ENCODE results near the gene ZFP30.
"Not testable (repeated sequence)": the region's sequence is repeated elsewhere in the genome, so short reads cannot be mapped to it uniquely, and the experiment has no call there.

ZFP30 gene

GRCh38 chr19:37655301-37655688 lies at the start of gene ZFP30:
ZFP30 (minus strand) TSS chr19:37655465; CDS start chr19:37647822, 7,643 bp downstream.
- DNase-seq (ENCODE audit: low read depth), result peak; percentile 60
- H3K4me3 ChIP-seq (ENCODE audit: low read depth, low read length), result peak within 1 kb of the TSS; percentile 90

DNA sequence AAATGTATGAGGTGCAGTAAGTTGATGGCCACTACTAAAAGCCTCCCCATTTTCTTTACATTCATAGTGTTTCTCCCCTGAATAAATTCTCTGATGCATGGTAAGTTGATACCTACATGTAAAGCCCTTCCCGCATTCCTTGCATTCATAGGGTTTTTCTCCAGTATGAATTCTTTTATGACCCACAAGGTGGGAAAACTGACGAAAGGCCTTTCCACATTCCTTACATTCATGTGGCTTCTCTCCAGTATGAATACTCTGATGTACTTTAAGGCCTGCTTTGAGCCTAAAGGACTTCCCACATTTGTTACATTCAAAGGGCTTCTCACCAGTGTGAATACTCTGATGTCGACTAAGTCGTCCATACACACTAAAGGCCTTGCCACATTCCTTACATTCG lies 43.8 kb upstream of the ZFP30 start:
- no peak for DNase-seq (ENCODE audit: low read depth)
- H3K4me3 ChIP-seq (ENCODE audit: low read depth, low read length), result no peak overlapping the region

DNA sequence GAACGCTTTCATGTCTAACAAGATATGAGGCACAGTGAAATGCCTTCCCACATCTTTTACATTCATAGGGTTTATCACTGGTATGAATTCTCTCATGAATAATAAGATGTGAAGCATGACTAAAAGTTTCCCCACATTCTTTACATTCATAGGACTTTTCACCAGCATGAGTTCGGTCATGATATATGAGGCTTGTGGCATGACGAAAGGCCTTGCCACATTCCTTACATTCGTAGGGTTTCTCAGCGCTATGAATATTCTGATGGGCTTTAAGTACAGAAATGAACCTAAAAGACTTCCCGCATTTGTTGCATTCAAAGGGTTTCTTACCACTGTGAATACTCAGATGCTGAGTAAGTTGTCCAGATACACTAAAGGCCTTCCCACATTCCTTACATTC lies 43.0 kb upstream of the ZFP30 start:
- H3K4me3 ChIP-seq (ENCODE audit: low read depth, low read length), result no peak overlapping the region
- no peak for DNase-seq (ENCODE audit: low read depth)

DNA sequence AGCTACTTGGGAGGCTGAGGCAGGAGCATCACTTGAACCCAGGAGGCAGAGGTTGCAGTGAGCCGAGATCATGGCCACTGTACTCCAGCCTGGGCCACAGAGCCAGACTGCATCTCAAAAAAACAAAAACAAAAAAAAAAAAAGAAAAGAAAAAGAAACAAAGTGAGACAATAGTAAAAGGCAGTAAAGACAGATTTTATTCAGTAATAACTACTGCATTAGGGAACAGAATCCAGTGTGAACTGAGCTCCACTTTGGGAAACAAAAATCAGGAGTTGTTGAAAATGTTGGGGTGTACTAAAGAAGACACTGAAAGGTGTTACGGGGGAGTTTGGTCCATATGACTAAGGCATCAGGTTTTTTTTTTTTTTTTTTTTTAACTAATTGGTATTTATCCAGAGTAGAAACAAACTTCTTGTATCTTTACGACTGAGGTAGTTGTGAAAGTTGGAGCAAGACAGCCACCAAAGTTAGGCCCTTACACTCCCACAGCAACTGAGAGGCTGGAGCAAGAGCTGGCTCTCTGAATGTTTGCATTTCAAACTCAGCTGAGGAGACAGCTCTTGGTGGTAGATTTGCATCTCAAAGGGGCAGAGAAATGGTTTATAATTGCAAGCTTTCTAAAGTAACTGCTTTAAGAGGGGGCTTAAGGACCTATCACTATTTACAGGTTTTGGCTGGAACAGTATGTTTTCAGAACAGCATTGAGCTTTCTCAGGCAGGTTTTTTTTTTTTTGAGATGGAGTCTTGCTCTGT lies 40.1 kb upstream of the ZFP30 start:
- DNase-seq (ENCODE audit: low read depth), result no peak
- H3K4me3 ChIP-seq (ENCODE audit: low read depth, low read length), result no peak overlapping the region

GRCh38 chr19:37692956-37693620 lies 37.8 kb upstream of the ZFP30 start:
- no peak for DNase-seq (ENCODE audit: low read depth)
- no peak overlapping the region for H3K4me3 ChIP-seq (ENCODE audit: low read depth, low read length)

GRCh38 chr19:37691881-37692504 lies 36.7 kb upstream of the ZFP30 start:
- DNase-seq (ENCODE audit: low read depth), result peak; percentile 73
- peak overlapping the region; percentile 65 for H3K4me3 ChIP-seq (ENCODE audit: low read depth, low read length)

DNA sequence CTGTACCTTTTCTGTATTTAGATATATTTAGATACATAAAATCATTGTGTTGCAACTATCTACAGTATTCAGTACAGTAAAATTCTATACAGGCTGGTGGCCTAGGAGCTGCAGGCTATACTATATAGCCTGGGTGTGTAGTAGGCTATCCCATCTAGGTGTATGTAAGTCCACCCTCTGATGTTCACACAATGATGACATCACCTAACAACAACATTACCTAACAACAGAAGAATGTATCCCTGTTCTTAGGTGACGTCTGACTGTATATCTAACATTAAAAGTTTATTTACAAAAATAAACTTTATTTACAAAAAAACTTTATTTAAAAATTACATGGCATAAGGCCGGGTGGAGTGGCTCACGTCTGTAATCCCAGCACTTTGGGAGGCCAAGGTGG lies 28.3 kb upstream of the ZFP30 start:
- H3K4me3 ChIP-seq (ENCODE audit: low read depth, low read length), result no peak overlapping the region
- no peak for DNase-seq (ENCODE audit: low read depth)

DNA sequence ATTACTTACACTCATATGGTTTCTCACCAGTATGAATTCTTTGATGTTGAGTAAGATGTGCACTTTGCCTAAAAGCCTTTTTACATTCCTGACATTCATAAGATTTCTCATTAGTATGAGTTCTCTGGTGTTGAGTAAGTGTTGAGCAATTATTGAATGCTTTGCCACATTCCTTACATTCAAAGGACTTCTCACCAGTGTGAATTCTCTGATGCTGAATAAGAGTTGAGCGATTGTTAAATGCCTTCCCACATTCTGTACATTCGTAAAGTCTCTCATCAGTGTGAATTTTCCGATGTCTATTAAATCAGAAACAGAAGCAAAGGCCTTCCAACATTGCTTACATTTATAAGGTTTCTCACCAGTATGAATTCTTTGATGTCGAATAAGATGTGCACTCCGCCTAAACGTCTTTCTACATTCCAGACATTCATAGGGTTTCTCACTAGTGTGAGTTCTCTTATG lies 14.2 kb upstream of the ZFP30 start:
- no peak for DNase-seq (ENCODE audit: low read depth)
- H3K4me3 ChIP-seq (ENCODE audit: low read depth, low read length), result no peak overlapping the region

GRCh38 chr19:37657157-37657556 lies 1.9 kb upstream of the ZFP30 start:
- not testable (repeated sequence) for H3K4me3 ChIP-seq (ENCODE audit: low read depth, low read length); DNase-seq (ENCODE audit: low read depth)

DNA sequence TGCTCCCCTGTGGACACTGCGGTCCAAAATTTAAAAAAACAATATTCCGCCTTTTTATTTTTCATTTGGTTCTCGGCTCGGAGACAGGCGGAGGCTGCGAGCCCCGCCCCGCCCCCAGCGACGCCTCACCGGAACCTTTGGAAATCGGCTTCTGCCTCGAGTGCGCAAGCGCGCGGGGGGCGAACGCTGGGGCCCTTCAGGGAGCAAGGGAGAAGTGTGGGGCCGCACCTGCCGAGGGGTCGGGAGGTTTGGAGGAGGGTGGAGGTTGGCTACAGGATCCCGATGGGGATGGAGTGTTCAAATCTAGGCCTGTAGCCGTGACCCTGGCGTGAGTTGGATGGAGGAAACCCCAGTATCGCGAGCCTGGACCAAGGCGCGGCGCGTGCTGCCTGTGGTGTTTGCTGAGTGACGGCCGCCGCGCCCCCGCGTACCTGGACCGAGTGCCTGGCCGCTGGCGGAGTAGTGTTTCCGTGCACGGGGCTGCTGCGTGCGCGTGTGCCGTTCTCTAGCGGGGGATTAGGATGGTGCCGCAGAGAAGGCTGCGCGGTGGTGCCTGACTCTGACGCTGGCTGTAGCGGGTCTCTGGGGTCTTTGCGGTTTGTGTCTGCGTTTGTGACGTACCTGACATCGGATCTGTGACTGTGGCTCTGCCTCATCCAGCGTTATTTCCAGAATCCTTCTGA lies 565 bp upstream of the ZFP30 start:
- H3K4me3 ChIP-seq (ENCODE audit: low read depth, low read length), result peak overlapping the region; percentile 90
- DNase-seq (ENCODE audit: low read depth), result peak; percentile 30

- peak overlapping the region; percentile 90 for H3K4me3 ChIP-seq (ENCODE audit: low read depth, low read length)
- no peak for DNase-seq (ENCODE audit: low read depth)
Observed at GRCh38 chr19:37654629-37655300, 500 bp downstream of the ZFP30 start.

- H3K4me3 ChIP-seq (ENCODE audit: low read depth, low read length), result peak overlapping the region; percentile 90
- DNase-seq (ENCODE audit: low read depth), result no peak
Observed at GRCh38 chr19:37654118-37654517, 1.1 kb downstream of the ZFP30 start.

DNA sequence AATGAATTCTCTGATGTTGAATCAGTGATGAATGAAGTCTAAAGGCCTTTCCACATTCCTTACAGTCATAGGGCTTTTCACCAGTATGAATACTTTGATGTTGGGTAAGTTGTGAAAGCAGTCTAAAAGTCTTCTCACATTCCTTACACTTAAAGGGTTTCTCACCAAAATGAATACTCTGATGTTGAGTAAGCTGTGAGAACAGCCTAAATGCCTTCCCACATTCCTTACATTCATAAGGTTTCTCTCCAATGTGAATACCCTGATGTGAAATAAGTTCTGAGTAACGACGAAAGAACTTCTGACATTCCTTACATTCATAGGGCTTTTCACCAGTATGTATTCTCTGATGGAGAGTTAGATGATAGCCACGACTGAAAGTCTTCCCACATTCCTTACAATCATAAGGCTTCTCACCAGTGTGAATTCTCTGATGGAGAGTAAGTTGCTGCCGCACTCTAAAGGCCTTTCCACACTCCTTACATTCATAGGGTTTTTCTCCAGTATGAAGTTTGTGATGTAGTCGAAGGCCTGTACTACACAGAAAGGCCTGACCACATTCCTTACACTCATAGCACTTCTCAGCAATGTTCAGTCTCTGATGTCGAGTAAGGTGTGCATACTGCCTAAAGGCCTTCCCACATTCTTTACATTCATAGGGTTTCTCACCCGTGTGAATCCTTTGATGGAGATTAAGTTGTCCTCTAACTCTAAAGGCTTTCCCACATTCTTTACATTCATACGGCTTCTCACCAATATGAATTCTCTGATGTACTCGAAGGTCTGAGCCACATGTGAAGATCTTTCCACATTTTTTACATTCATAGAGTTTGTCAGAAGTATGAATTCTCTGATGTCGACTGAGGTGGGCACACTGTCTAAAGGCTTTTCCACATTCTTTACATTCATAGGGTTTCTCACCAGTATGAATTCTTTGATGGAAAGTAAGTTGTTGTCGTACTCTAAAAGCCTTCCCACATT lies 19.9 kb downstream of the ZFP30 start:
- DNase-seq (ENCODE audit: low read depth), result no peak
- H3K4me3 ChIP-seq (ENCODE audit: low read depth, low read length), result no peak overlapping the region

GRCh38 chr19:37594982-37595382 lies 60.3 kb downstream of the ZFP30 start:
- DNase-seq (ENCODE audit: low read depth), result peak; percentile 10
- peak overlapping the region; percentile 84 for H3K4me3 ChIP-seq (ENCODE audit: low read depth, low read length)

- H3K4me3 ChIP-seq (ENCODE audit: low read depth, low read length), result peak within 1 kb of the TSS; percentile 84
- DNase-seq (ENCODE audit: low read depth), result peak; percentile 82
Observed at GRCh38 chr19:37594304-37594981, 60.8 kb downstream of the ZFP30 start, which contains the start of the genes ZNF540 and ZNF571. ZNF540 (plus strand) TSS chr19:37594876; CDS start chr19:37598448, 3,572 bp downstream. ZNF571 (minus strand) TSS chr19:37594792; CDS start chr19:37586676, 8,116 bp downstream.

DNA sequence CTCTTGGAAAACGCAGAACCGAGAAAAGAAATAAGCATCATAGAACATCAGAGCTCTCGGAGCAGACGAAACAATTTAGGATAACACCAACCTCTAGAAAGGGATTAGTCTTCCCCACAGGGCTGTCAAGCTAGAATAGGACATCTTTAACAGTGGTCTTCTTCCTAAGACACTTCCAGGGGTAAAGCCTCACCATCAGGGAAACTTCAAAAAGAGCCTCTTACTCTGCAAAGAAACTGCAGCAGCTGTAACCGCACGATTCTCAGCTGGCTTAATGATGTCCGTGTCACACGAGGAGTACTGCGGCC lies 61.3 kb downstream of the ZFP30 start:
- H3K4me3 ChIP-seq (ENCODE audit: low read depth, low read length), result peak overlapping the region; percentile 84
- DNase-seq (ENCODE audit: low read depth), result no peak

DNA sequence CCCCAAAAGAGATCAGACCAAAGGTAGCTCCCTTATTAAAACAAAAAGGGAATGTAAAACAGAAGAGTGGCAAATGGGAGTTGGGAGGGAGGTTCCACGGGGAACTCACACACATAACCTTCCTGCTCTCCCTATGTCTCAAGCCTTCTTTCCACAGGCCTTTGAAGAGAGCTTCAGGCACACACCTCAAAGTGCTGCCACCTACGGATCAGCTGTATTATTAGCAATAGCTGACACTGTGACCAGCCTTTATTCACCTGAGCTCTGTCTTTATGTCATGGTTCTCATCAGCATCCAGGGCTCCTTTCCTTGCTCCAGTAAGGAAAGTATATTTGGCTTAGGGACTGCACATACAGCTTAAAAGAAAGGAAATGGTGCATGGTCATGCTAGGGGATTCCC lies 71.9 kb downstream of the ZFP30 start:
- H3K4me3 ChIP-seq (ENCODE audit: low read depth, low read length), result no peak overlapping the region
- no peak for DNase-seq (ENCODE audit: low read depth)

GRCh38 chr19:37572203-37572602 lies 83.1 kb downstream of the ZFP30 start:
- DNase-seq (ENCODE audit: low read depth), result peak; percentile 36
- H3K4me3 ChIP-seq (ENCODE audit: low read depth, low read length), result no peak overlapping the region
